H1 (cell line): ENCODE data around the gene PRR7. TPM values are rescaled to one million over a fixed set of nuclear protein-coding genes. Genes with fewer than 3 reads are reported as not detected.

Experiments
- ATF3 ChIP-seq: IDR thresholded peaks from 2 replicates; pipeline ENCODE4 v1.6.1; 2011; ENCODE audit warnings: low read depth, mild to moderate bottlenecking, low read length; ENCODE audit not compliant: insufficient read depth
- CREB1 ChIP-seq: IDR thresholded peaks from 2 replicates; pipeline ENCODE4 v1.6.1; 2012; ENCODE audit warnings: inconsistent platforms
- CTCF ChIP-seq, 3 experiments: IDR thresholded peaks; 1 replicate in 2 of 3; 2 replicates in 1 of 3; pipeline versions ENCODE4 v1.5.1 to v1.6.1; 2011; ENCODE audit warnings: low read length in 3 of 3, mild to moderate bottlenecking in 3 of 3, inconsistent platforms in 2 of 3, low read depth in 1 of 3, moderate library complexity in 1 of 3; ENCODE audit not compliant: insufficient read depth in 1 of 3; ENCODE audit errors: control extremely low read depth in 1 of 3
- EGR1 ChIP-seq: IDR thresholded peaks from 2 replicates; pipeline ENCODE4 v1.6.1; 2011; ENCODE audit warnings: low read depth, low read length, borderline replicate concordance
- HDAC2 ChIP-seq, 2 experiments: fragments of 300-600 bp in 1 of 2; sonication (generic) in 1 of 2; IDR thresholded peaks; 2 replicates each; pipeline ENCODE4 v1.6.1; 2011 to 2012; ENCODE audit warnings: low read depth in 2 of 2, low read length in 2 of 2, mild to moderate bottlenecking in 2 of 2, moderate library complexity in 2 of 2, borderline replicate concordance in 1 of 2, inconsistent platforms in 1 of 2
- MAX ChIP-seq: IDR thresholded peaks from 2 replicates; pipeline ENCODE4 v1.6.1; 2012; ENCODE audit warnings: inconsistent platforms
- RAD21 ChIP-seq, 2 experiments: IDR thresholded peaks in 1 of 2; conservative IDR thresholded peaks in 1 of 2; 2 replicates each; pipeline ENCODE4 v1.6.1; 2011; ENCODE audit warnings: low read depth in 2 of 2, low read length in 2 of 2, improper control_type of control experiment in 1 of 2, inconsistent platforms in 1 of 2, mild to moderate bottlenecking in 1 of 2, moderate library complexity in 1 of 2
- SAP30 ChIP-seq: fragments of 300-600 bp; sonication (generic); IDR thresholded peaks from 2 replicates; pipeline ENCODE4 v1.7.1; 2012; ENCODE audit warnings: low read length, moderate library complexity, mild to moderate bottlenecking, inconsistent platforms; ENCODE audit not compliant: insufficient read depth, insufficient replicate concordance
- SIRT6 ChIP-seq: IDR thresholded peaks from one replicate; pipeline ENCODE4 v1.7.1; 2012; ENCODE audit warnings: low read length, inconsistent platforms
- SP1 ChIP-seq: IDR thresholded peaks from 2 replicates; pipeline ENCODE4 v1.6.1; 2011; ENCODE audit warnings: low read depth, low read length
- SP2 ChIP-seq: IDR thresholded peaks from 2 replicates; pipeline ENCODE4 v1.6.1; 2012; ENCODE audit warnings: mild to moderate bottlenecking, low read length, inconsistent platforms
- TCF12 ChIP-seq: IDR thresholded peaks from 2 replicates; pipeline ENCODE4 v1.6.1; 2011; ENCODE audit warnings: low read depth, mild to moderate bottlenecking, low read length
- TEAD4 ChIP-seq: IDR thresholded peaks from 2 replicates; pipeline ENCODE4 v1.6.1; 2012; ENCODE audit warnings: low read depth, low read length, inconsistent platforms, mixed read lengths
- YY1 ChIP-seq: IDR thresholded peaks from 2 replicates; pipeline ENCODE4 v1.6.1; 2011; ENCODE audit warnings: low read depth, mild to moderate bottlenecking, low read length
- ZNF274 ChIP-seq: IDR thresholded peaks from 2 replicates; pipeline ENCODE4 v1.7.0; 2012; ENCODE audit warnings: low read length, borderline replicate concordance; ENCODE audit errors: extremely low read depth
- polyA plus RNA-seq, 7 experiments: library from polyadenylated mRNA; depleted of rRNA in 3 of 7; stranded (reverse) in 5 of 7; unstranded in 2 of 7; fragments of >200 nt in 5 of 7; fragments of 200-250 nt in 2 of 7; gene quantifications; 1 replicate in 5 of 7; 2 replicates in 1 of 7; 4 replicates in 1 of 7; pipeline versions ENCODE4 v1.2.1 to v1.2.3, GENCODE V29; 2011 to 2013; ENCODE audit warnings: missing spikeins in 2 of 7, mixed read lengths in 2 of 7
- total RNA-seq: library from RNA; stranded (reverse); fragmentation: NEBNext Ultra II Directional; extraction: Animal tissue kit (Norgen Biotek cat#: 25700); gene quantifications from 2 replicates; pipeline ENCODE4 v1.2.1, GENCODE V29; 2021

PRR7 gene
- total and polyA plus RNA-seq, 2 of the 8 experiments (the other 6 are each of a cell fraction or from before 2014, with no cell fraction given): 8.0 to 11.8 TPM

- no peak for TF ChIP-seq SAP30
- peak; percentile 43; the same call in 1 of the 2 replicates for TF ChIP-seq TEAD4
- TF ChIP-seq SIRT6: peak; percentile 53
- TF ChIP-seq SP1: 0 out of 2 replicates have a peak, but pooled peaks have one; percentile 45
- no peak for TF ChIP-seq HDAC2 (IDR thresholded peaks at IDR 0.05; ENCODE audit: borderline replicate concordance in 1 of 2, low read depth in 2 of 2, low read length in 2 of 2)
- TF ChIP-seq EGR1: peak; percentile 91
- no peak for TF ChIP-seq TCF12
- TF ChIP-seq MAX: no peak; the same call in 1 of the 2 replicates
- 0 out of 2 replicates have a peak, but pooled peaks have one; percentile 40 for TF ChIP-seq ATF3
- no peak for TF ChIP-seq ZNF274
- TF ChIP-seq YY1: 0 out of 2 replicates have a peak, but pooled peaks have one; percentile 40
- TF ChIP-seq SP2: no peak
- TF ChIP-seq CREB1: peak; percentile 32; the same call in 1 of the 2 replicates
- peak in 2 of 3 experiments; percentile 82 to 100; a peak in 3 of 4 replicates for TF ChIP-seq CTCF (IDR thresholded peaks at IDR 0.05; ENCODE audit: control extremely low read depth in 1 of 3, insufficient read depth in 1 of 3, low read depth in 1 of 3, low read length in 3 of 3)
- TF ChIP-seq RAD21 (IDR thresholded peaks at IDR 0.05 in 1 of 2, conservative IDR thresholded peaks at IDR 0.05 in 1 of 2; ENCODE audit: low read depth in 2 of 2, low read length in 2 of 2): peak; percentile 40 to 56; a peak in 3 of 4 replicates
- TF ChIP-seq, all 59 proteins: peak for 18
These were observed 9.3 kb downstream of the PRR7 start (continued) for GRCh38 chr5:177455661-177456590.
